Gastrocnemius medialis (tissue), 4 donors: ENCODE measurements around the gene SLC38A2.

Experiments used
- CTCF ChIP-seq, 5 experiments: fragments of 450-650 bp in 3 of 5; fragments of 200-600 bp in 2 of 5; sonication (generic) in 2 of 5; IDR thresholded peaks in 4 of 5; conservative IDR thresholded peaks in 1 of 5; 1 replicate in 4 of 5; 2 replicates in 1 of 5; pipeline ENCODE4 v1.5.1; 2016 to 2019; ENCODE audit warnings: antibody characterized with exemption in 5 of 5, mild to moderate bottlenecking in 3 of 5, moderate library complexity in 3 of 5
- POLR2A ChIP-seq, 2 donors: fragments of 450-650 bp; IDR thresholded peaks; one replicate each; pipeline ENCODE4 v1.6.1; 2017; ENCODE audit warnings: antibody characterized with exemption in 2 of 2, mild to moderate bottlenecking in 2 of 2, moderate library complexity in 2 of 2

GRCh38 chr12:46358325-46358700 lies 14.3 kb downstream of the SLC38A2 start:
- TF ChIP-seq CTCF (IDR thresholded peaks at IDR 0.05 in 4 of 5, conservative IDR thresholded peaks at IDR 0.05 in 1 of 5) (no peak), POLR2A (IDR thresholded peaks at IDR 0.05) (no peak)
